Measurements from ENCODE around the gene ARSB. TPM values are rescaled to one million over a fixed set of nuclear protein-coding genes. Genes with fewer than 3 reads are reported as not detected.

Gene ARSB
- total and polyA plus RNA-seq, 10 of the 15 experiments (the other 5 are each of a cell fraction or from before 2014, with no cell fraction given) = 1.2 to 8.2 (median 6.1) TPM

DNA sequence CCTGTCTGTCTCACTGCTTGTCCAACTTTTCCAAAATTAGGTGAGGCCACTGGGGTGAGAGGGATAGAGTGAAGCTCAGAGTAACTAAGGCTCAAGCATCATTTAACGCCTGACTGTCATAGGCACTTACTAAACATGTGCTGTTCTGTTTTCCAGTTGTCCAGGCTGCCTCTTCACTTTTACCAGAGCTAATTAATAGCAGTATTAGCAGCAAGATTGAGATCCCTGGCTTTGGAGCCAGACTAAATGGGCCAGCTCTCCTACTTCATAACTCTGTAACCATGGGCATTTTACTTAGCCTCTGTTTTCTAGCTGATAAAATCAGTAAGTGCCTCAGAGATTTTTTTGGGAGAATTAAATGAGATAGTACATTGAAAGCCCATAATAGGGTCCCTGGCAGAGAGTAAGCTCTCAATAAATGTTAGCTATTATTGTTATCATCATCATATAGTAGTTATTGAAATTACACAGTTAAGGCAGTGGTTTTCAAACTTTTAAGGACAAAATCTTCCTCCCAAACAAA, 190.4 kb downstream of the ARSB start (continued):
- TF ChIP-seq MTA2 (IDR thresholded peaks at IDR 0.05; ENCODE audit: low read depth) = no peak
- TF ChIP-seq JUNB (IDR thresholded peaks at IDR 0.05) = no peak
- TF ChIP-seq GATAD2B (conservative IDR thresholded peaks at IDR 0.05; ENCODE audit: low read depth) = no peak
- TF ChIP-seq, protein P1, sequence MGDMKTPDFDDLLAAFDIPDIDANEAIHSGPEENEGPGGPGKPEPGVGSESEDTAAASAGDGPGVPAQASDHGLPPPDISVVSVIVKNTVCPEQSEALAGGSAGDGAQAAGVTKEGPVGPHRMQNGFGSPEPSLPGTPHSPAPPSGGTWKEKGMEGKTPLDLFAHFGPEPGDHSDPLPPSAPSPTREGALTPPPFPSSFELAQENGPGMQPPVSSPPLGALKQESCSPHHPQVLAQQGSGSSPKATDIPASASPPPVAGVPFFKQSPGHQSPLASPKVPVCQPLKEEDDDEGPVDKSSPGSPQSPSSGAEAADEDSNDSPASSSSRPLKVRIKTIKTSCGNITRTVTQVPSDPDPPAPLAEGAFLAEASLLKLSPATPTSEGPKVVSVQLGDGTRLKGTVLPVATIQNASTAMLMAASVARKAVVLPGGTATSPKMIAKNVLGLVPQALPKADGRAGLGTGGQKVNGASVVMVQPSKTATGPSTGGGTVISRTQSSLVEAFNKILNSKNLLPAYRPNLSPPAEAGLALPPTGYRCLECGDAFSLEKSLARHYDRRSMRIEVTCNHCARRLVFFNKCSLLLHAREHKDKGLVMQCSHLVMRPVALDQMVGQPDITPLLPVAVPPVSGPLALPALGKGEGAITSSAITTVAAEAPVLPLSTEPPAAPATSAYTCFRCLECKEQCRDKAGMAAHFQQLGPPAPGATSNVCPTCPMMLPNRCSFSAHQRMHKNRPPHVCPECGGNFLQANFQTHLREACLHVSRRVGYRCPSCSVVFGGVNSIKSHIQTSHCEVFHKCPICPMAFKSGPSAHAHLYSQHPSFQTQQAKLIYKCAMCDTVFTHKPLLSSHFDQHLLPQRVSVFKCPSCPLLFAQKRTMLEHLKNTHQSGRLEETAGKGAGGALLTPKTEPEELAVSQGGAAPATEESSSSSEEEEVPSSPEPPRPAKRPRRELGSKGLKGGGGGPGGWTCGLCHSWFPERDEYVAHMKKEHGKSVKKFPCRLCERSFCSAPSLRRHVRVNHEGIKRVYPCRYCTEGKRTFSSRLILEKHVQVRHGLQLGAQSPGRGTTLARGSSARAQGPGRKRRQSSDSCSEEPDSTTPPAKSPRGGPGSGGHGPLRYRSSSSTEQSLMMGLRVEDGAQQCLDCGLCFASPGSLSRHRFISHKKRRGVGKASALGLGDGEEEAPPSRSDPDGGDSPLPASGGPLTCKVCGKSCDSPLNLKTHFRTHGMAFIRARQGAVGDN (IDR thresholded peaks at IDR 0.05) = no peak
- TF ChIP-seq NFYB (IDR thresholded peaks at IDR 0.05; ENCODE audit: insufficient read depth, low read depth, low read length) = no peak
- no peak for TF ChIP-seq KLF5 (IDR thresholded peaks at IDR 0.05; ENCODE audit: partially characterized antibody)
- TF ChIP-seq FOS (IDR thresholded peaks at IDR 0.05; ENCODE audit: borderline replicate concordance, extremely low read depth, insufficient read length) = no peak
- no peak for TF ChIP-seq MEF2A (IDR thresholded peaks at IDR 0.05; ENCODE audit: insufficient read depth, low read depth, low read length)

Measured in GM12878 (cell line).